GM21528 (cell line): ENCODE results near the gene HOXA3.

Source experiments
- ATAC-seq: cut with Tn5 transposase; IDR thresholded peaks from one replicate; pipeline ENCODE4 v1.9.1; 2021; ENCODE audit warnings: mild to moderate bottlenecking, moderate library complexity; ENCODE audit not compliant: unreplicated experiment, low FRiP score

The HOXA3 gene

DNA sequence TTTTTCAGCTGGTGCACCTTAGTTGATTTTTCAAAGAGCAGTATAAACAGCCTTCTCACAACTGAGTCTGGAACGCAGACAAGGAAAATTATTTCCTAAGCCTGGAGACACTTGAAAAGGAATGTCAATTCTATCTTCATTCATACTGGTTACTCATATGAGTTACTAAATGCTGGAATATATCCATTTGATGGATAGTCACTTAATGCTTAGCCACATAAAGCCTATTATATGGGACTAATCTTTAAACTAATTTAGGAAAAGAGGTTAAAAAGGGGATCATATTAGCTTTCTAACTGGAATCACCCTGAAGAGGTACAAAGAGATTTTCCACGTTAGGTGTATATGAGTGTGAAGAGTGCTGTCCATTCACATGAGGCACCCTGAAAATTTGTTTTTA is 20.2 kb downstream of the HOXA3 start:
- no peak for ATAC-seq

DNA sequence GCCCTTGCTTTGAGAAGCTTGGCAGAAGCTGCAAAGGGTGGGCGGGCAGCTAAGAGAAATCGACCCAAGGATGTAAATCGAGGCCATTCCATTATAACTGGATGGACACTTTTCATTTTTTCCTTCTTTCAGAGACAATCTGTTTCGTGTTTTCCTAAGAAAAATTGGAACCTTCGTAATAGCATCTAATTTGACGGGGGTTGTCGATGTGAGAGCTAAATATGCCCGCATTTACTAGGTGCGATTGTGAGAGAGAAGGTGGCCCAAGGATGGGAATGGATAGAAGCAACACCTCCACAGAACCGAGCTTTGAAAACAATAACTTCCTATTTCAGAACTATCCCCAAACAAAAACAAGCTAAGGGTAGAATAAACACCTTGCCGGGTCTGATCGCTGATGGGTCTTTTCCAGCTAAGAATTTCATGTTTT is 21.0 kb downstream of the HOXA3 start:
- ATAC-seq, result no peak

DNA sequence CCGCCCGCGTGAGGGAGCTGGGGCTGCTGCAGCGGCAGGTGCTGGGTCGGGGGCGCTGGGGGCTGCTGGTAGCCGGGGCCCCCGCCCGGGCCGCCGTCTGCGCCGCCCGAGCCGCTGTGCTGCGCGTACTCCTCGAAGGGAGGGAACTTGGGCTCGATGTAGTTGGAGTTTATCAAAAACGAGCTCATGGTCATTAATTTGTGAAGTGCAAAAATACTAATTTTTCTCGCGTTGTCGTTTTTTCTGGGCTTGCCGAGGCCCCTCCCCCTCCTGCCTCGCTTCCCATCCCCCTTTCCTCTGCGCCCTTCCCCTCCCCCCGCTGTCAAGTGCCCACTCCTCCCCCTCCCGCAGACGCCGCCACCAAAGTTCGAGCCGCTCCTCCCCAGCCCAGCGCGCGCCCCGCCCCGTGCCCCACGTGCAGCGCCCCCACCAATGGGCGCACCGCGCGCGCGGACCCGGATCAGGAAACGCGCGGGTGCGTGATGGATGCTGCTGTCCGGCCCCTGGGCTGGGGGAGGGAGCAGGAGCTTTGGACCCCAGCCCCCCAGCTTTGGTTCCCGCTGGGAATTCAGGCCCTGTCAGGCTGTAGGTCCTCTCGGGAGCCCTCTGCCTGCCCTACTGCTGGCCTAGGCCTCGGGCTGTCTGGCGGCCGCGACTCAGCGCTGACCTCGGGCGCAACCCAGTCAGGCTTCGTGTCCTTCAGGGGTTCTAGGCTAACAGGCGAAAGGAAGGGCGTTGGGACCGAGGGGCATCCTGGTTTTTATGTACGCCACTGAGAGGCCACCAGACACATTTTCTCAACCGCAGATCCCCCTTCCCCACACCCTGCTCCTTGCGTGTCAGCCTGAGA is 21.6 kb downstream of the HOXA3 start, which contains the start of gene HOXA4:
Gene HOXA4 (minus strand): TSS at position 218 of the 850 bp plus-strand sequence. CDS start 24 bp downstream, at position 194.
- ATAC-seq, result no peak

DNA sequence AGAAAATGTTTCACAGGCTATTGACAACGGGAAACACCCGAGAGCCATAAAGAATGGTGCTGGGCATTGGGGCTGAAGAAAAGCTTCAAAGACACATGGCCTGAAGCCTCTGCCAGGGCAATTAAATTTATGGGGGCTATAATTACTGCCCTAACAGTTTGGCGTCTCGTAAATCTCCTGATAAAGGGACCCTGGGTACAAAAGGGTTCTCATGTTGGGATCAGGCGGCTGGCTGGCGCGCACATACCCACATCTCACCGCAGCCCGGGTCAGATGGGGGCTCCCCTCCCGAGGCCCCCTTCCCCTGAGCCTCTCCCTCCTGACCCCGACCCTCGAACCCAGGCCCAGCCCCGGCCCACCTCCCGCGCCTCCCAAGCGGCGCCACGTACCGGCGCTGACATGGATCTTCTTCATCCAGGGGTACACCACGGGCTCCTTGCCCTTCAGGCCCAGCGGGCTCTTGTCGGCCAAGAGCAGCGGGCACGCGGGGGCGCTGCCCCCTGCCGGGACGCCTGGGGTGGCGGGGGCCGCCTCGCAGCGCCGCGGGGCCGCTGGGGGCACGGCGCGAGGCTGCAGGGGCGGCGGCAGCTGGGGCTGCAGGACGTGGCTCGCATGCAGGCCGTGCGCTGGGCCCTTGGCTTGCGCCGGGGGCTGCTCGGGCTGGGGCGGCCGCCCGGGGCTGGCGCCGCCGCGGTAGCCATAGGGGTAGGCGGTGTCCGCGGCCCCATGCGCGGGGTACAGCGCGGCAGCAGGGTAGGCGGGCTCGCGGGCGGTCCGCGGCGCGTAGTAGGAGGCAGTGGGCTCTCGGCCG is 22.4 kb downstream of the HOXA3 start:
- no peak for ATAC-seq

DNA sequence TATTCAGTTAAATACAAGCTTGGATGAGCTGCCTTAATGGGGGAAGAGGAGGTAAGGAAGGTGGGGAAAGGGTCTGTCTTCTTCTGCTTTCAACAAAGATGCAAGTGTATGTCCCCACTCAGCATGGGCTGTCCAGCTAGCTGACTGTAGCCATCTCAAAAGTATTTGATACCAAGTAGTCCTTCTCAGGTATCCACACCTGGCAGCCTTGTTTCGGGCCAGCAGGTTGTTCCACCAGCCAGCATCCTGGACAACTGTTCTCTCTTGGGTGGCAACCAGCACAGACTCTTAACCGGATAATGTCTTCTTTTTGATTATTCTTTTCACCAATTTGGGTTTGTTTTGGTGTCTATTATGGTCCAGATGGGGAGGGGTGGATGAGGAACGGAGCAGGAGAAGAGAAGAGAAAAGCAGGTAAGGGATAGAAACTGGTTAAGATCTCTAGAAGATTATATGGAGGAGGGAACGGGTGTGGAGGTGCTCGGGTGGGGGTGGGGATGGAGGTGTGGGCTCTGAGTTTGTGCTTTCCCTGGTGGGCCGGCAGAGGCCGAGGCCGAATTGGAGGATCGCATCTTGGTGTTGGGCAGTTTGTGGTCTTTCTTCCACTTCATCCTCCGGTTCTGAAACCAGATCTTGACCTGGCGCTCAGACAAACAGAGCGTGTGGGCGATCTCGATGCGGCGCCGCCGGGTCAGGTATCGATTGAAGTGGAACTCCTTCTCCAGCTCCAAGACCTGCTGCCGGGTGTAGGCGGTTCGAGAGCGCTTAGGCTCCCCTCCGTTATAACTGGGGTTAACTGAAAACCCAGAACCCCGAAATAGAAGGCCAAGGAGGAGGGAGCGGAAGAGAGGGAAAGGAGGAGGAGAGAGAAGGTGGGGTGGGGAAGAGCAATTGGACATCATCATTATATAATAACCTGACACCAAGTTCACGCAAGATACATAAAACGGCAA is 23.3 kb downstream of the HOXA3 start:
- no peak for ATAC-seq

DNA sequence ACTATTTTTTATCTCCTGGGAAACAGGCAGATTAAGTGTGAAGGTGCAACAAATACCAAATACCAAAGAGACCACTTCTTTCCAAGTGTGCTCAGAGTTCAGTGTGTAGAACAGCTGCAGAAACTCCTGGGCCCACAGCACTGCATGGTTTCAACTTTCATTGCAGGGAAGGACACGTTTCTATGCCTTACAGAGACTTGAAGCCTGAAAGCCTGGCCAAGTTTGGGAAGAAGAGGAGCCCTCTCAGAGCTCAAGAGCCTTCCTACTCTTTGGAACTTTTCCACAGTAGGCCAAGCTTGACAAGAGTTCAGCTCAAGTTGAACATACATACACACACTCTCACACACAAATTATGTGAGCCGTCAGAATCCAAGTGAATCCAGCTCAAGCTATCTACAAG is 24.3 kb downstream of the HOXA3 start:
- no peak for ATAC-seq

DNA sequence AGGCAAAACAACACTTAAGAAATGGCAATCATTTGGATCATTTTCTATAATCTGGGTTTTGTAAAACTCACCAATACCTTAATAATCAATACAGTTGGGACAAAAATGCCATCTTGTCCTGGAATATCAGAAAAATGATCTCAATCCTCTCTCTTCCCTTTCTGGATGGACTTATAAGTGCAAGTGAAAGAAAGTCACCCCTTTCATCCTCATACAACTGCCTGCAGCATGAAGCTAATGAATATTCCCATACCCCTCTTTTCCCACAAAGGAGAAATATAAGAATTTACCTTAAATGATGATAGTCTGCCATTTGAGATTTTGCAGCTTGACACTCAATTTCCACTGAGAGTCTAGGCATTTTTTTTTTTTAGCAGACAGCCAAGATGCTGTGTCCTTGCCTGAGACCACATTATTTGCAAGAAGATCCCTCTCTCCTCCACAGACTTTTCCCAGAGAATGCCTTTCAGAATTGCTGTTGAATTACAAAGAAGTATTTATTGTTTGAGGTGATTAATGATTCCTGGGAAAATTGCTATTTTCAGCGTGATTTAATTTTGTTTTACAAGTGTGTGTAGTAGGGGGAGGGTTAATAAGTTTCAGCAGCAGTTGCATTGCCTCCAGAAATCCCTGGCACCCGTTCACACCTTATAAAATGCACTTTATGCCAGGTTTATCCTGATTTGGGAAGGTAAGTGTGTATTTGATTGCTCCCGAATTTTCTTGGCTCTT is 25.6 kb downstream of the HOXA3 start:
- no peak for ATAC-seq

DNA sequence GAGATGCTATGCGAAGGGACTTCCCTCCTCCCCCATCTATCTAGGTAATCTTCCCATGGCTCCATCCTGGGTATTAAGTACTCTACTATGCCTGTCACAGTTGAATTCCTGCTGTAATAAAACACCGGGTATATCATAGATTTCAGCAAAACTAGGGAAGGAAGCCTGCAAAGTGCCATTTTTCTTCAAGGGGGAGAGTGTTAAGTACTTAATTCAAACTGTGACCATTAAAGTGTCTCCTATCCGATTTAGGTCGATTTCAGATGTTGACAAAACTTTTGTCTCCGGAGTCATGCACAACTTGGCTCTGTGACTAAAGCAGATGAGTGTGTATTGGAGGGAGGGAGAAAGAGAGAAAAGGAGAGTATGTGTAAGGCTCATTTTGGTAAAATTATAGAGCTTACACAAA is 26.4 kb downstream of the HOXA3 start:
- ATAC-seq, result no peak

DNA sequence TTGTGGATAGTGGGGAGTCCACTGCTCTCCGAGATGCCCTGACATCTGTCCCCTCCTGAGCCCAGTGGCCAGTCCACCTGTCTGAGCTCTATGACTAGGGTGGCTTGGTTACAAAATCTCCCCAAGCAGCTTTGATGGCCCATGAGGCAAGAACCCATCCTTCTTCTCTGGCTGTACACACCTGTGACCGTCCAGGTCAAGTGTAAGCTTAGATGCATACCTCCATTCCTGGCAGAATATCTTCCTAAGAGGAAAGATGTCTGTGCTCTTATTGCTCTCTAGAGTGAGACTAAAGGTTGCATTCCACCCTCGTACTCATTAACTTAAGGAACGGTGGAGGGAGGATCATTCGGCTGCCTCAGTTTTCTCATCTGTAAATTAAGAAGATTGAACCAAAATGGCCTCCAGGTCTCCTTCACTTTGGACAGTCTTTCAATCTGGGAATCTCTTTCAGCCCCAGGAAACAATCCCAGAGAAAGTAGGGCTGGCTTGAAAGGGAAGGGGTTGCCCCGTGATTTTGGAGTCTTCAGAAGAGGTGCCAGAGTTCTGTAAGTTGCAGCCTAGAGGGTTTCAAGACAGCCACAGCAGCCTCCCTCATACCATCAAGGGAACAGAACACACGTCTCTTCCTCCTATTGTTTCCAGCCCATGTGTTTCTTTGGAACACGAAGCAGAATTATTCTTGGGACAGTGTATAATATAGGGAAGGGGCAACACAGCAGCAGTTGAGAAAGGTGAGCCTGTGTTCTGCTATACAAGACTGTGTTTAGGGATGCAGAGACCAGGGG is 27.3 kb downstream of the HOXA3 start:
- ATAC-seq, result no peak

DNA sequence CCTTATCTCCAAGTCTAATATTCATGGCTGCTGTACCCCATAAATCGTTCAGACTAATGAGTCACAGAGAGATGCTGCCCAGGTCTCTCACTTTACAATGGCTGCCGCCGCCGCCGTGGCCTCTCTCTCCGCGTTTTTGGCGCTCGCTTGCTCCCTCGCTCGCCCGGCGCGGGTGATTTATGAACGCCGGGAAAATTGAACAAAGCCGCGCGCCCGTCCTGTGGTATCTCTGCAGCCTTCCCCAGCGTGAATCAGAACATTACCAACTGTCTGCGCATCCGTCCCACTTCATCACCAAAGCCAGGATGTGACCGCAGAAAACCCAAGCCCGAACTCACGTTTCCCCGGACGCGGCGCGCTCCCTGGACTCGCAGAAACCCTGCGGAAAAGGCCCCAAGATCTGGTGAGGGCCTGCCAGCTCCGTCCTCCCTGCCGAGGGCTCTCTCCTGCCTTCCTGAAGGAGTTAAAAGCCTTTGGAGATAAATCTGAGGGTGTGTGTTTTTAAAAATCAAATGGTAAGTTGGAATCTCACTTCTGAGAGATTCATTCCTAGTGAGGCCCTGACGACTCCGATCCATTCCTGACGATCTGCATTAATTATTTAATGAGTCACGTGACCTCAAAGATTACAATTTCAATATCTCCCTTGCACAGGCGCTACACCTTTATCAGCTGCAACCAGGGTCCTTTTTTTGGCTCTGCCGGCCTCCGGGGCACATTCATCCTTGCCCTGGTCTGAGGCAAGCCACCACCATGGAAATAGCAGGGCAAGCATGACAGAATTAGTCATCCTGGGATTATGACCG is 28.1 kb downstream of the HOXA3 start:
- ATAC-seq, result no peak

DNA sequence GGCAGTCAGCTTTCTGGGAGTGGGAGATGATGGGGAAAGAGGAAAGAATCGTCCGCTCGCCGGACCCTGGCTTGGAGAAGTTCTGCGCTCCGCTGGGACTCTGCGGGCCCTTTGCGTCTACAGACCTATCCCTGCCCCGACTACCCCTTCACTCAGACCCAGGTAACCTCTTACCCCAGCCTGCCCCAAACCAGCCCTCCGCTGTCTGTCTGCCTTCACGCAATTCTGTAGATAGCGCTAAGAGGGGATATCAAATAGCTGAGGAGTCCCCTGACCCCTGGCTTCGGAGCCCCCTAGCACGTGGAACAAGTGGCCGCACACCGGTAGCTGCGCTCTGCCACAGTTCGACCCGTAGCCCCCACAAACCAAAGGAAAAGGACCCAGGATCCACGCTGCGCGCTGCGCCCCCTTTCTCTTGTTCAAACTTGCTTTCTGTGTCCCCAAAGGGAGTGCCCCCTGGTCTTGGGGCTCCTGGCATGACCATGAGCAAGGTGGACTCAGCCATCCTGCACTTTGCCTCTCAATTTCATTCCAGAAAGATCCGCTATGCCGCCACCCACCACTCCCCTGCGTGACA is 28.8 kb downstream of the HOXA3 start:
- ATAC-seq, result no peak

DNA sequence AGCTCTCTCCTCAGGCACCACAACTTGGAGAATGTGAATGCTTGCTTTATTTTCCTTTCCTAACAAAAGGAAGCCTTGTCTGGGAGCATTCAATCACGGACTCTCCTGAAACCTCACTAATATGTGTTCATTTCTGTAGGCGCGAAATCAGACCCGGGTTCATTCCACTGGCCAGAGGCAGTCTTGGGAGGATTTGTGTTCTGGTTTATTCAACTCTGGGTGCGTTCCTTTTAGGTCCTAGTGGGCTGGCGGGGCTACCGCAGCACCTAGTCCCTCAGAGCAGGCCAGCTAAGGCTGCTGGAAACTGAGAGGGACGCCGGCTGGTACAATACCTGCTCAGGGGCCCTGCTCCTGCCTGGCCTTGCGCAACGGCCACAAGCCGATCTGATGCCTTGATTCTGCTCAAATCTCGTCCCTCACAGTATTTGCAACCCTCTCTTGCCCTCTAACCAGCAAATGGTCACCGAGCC is 29.3 kb downstream of the HOXA3 start:
- ATAC-seq, result no peak

DNA sequence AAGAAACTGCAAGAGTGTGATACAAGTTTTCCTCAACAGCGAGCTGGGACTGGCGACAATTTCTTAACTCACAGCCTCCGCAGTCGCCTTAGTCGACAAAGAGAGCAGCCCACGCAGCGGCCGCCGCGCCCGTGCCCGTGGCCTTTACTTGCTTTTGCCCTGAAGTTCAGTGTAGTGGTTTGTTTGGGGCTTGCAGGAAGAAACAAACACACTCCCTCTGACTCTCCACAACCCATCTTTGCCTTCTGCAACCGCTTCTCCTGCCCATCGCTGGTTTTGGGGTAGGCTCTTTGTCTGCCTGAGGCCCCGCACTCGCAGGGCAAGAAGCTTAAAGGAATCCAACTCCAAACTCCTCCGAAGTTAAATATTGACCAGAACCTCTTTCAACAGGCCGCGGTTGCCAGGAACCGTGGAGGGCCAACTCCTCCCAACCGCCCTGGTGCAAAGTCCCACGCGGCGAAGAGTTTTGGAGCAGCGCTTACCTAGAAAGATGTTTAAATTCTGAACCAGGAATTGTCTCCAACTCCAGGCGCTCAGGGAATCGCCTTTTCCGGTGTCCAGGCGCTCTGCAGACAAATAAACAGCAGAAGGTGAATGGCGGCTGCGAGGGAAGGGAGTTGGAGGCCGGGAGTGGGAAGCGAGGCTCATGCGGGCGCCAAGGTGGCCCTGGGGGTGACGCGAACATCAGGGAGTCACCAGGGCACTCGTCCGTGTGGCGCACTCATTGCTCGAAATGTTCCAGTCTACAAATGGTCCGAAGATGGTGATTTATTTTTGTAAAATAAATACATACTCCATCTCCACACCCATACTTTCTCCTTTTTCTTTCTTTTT is 30.1 kb downstream of the HOXA3 start:
- ATAC-seq, result no peak

DNA sequence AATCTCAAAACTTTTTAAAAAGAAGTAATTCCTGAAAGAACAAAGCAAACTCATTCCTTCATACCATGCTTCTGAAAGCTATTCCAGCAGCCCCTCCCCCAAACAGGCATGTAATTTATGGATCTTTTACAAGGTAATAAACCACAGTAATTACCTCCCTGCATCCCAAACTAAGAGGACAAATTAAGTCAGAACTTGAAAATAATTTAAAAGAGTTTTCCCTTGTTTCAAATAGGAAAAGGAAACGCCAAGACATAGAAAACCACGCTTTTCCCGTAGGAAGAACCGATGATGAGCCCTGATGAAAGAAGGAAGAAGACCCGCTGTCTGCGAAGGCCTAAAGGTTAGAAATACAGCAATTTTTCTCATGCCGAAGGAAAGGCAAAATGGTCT is 30.7 kb downstream of the HOXA3 start:
- no peak for ATAC-seq

DNA sequence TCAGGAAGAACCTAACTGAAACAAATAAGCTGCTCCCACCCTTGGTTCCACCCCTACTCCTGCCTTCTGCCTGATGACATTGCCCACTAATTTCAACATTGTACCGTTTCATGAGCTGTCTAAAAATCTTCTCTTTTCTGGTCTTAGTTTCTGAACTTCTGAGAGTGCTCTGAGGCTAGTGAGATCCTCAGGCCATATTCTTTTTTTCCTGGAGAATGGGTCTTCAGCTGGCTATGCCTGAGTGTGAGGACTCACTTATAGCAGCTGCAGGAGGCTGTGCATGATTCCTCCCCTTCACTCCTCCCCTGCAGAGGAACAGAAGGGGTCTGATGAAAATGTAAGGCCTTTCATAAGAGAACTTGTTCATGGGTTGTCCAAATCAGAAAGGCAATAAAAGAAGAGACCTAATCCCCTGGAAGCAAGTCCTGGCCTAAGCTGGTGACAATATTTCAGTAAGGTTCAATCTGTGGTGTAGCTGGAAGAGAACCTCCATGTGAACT is 32.9 kb downstream of the HOXA3 start:
- ATAC-seq, result no peak

DNA sequence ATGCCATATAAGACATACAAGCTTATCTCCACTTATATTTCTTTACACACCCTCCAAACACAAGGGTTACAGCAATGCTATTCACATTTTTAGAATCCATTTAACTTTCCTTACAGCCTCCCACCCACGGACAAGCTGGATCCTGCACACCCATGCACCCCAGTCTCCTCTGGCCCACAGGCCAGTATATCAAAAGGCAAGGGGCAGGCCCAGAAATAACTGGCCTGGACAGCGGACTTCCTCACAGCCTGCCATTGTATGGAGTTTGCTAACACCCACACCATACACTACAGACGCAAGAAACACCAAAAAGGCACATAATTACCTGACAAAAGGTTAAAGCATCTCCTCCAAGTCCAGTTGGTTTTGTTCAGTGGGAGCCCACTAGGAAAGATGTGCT is 33.8 kb downstream of the HOXA3 start:
- ATAC-seq, result no peak
